Breast epithelium (tissue), 3 donors: ENCODE measurements around the gene JTB.

ENCODE experiments used
- CTCF ChIP-seq, 3 donors: fragments of 450-650 bp; IDR thresholded peaks; one replicate each; pipeline ENCODE4 v1.5.1; 2016 to 2017; ENCODE audit warnings: antibody characterized with exemption in 3 of 3, mild to moderate bottlenecking in 3 of 3, moderate library complexity in 3 of 3
- POLR2A ChIP-seq: fragments of 450-650 bp; IDR thresholded peaks from one replicate; pipeline ENCODE4 v1.6.1; 2016; ENCODE audit warnings: antibody characterized with exemption, mild to moderate bottlenecking, moderate library complexity
- POLR2AphosphoS5 ChIP-seq, 3 donors: sonication (generic); formaldehyde crosslinking; IDR thresholded peaks; one replicate each; pipeline ENCODE4 v1.6.1; 2017; ENCODE audit warnings: antibody characterized with exemption in 3 of 3

- TF ChIP-seq CTCF (IDR thresholded peaks at IDR 0.05) (no peak), POLR2AphosphoS5 (IDR thresholded peaks at IDR 0.05) (no peak), POLR2A (no peak)
These were observed 42.7 kb downstream of the JTB start for GRCh38 chr1:153934746-153935145.
